Common myeloid progenitor, CD34-positive (primary cell): Measurements from ENCODE around the gene TSPAN12.
"Not testable (repeated sequence)": the region's sequence is repeated elsewhere in the genome, so short reads cannot be mapped to it uniquely, and the experiment has no call there.

Source experiments
- CTCF ChIA-PET: fragments of 350-600 bp; sonication (Branson Sonifier 250); formaldehyde crosslinking; loops from one replicate; lab custom pipeline; 2021; ENCODE audit warnings: antibody characterized with exemption; lab: Charles Lee
- POLR2A ChIA-PET: fragments of 350-600 bp; sonication (Branson Sonifier 250); formaldehyde crosslinking; loops from one replicate; lab custom pipeline; 2021; ENCODE audit warnings: antibody characterized with exemption; lab: Charles Lee
- DNase-seq, 3 donors: peaks; one replicate each; pipeline versions ENCODE4 v3.0.0 to v3.0.0-alpha.2; 2013
- H3K27ac ChIP-seq, 2 experiments: 1 replicate in 1 of 2; 2 replicates in 1 of 2; pipeline ENCODE4 v1.7.0; 2013; ENCODE audit warnings: inconsistent platforms in 2 of 2, low read length in 2 of 2, mild to moderate bottlenecking in 2 of 2, low read depth in 1 of 2, moderate library complexity in 1 of 2; ENCODE audit not compliant: severe bottlenecking in 2 of 2, insufficient read depth in 1 of 2, poor library complexity in 1 of 2
- H3K27me3 ChIP-seq, 5 experiments: replicated peaks in 2 of 5; 1 replicate in 3 of 5; 2 replicates in 2 of 5; pipeline versions ENCODE4 v1.6.1 to v1.7.0; 2013; ENCODE audit warnings: low read length in 4 of 5, mild to moderate bottlenecking in 2 of 5, moderate library complexity in 2 of 5, inconsistent platforms in 1 of 5; ENCODE audit not compliant: insufficient read depth in 5 of 5, control insufficient read depth in 4 of 5
- H3K36me3 ChIP-seq, 4 experiments: 1 replicate in 2 of 4; 2 replicates in 2 of 4; pipeline versions ENCODE4 v1.6.1 to v1.7.0; 2013; ENCODE audit warnings: low read length in 3 of 4, control low read depth in 1 of 4, mild to moderate bottlenecking in 1 of 4; ENCODE audit not compliant: control insufficient read depth in 4 of 4, insufficient read depth in 4 of 4
- H3K4me1 ChIP-seq, 4 experiments: 1 replicate in 3 of 4; 2 replicates in 1 of 4; pipeline versions ENCODE4 v1.6.1 to v1.7.1; 2013; ENCODE audit warnings: low read length in 3 of 4, mild to moderate bottlenecking in 3 of 4, control low read depth in 1 of 4, inconsistent platforms in 1 of 4, moderate library complexity in 1 of 4; ENCODE audit not compliant: control insufficient read depth in 4 of 4, insufficient read depth in 4 of 4; ENCODE audit errors: control extremely low read depth in 1 of 4
- H3K4me3 ChIP-seq, 7 experiments: 1 replicate in 4 of 7; 2 replicates in 3 of 7; pipeline versions ENCODE4 v1.5.1 to v1.7.0; 2013; ENCODE audit warnings: mild to moderate bottlenecking in 7 of 7, low read length in 6 of 7, moderate library complexity in 6 of 7, inconsistent platforms in 2 of 7, low read depth in 2 of 7, control low read depth in 1 of 7; ENCODE audit not compliant: insufficient read depth in 4 of 7, control insufficient read depth in 1 of 7; ENCODE audit errors: extremely low read depth in 1 of 7
- H3K9me3 ChIP-seq, 5 experiments: 1 replicate in 4 of 5; 2 replicates in 1 of 5; pipeline versions ENCODE4 v1.6.1 to v1.7.1; 2013; ENCODE audit warnings: low read length in 4 of 5, mild to moderate bottlenecking in 2 of 5, inconsistent platforms in 1 of 5, low read depth in 1 of 5, moderate library complexity in 1 of 5; ENCODE audit not compliant: control insufficient read depth in 4 of 5, insufficient read depth in 2 of 5; ENCODE audit errors: control extremely low read depth in 1 of 5
- WGBS: methylation state at CpG from one replicate; pipeline ENCODE4 v1.1.5; 2013; ENCODE audit not compliant: insufficient coverage; 5-methylcytosine and 5-hydroxymethylcytosine counted together

The TSPAN12 gene

DNA sequence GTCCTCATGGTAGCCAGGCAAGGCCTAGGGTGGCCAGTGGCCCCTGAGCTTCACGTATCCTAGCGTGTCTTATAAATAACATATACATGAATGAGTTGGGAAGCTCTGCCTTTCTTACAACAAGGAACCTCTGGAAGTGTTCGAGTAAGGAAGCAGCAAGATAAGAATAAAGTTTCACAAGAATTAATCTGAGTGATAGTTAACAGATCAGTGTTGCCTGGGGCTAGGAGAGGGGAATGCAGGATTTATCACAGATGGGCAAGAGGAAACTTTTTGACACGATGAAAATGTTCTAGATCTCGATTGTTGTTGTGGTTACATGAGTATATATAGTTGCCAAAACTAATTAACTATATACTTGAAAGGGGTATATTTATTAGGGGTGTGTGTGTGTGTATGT, 74.2 kb downstream of the TSPAN12 start:
- ChIA-PET POLR2A (no interaction called here), CTCF (interaction anchor here (0.5 to 2.2 kb wide), 4 partner anchors 9 to 793 kb away, joined by 3 to 7 read pairs (median 5); no protein-coding TSS in a partner anchor)
- no peak overlapping the region for H3K27ac ChIP-seq
- no peaks in the 10 kb centered on the region for H3K4me1 ChIP-seq
- no peak overlapping the region for H3K4me3 ChIP-seq
- no CpG with 5 or more reads among the region's 5 CpGs for WGBS
- no peaks in the 10 kb centered on the region for H3K9me3 ChIP-seq
- no peaks in the 10 kb centered on the region for H3K36me3 ChIP-seq
- H3K27me3 ChIP-seq: no peaks in the 10 kb centered on the region
- no peak for DNase-seq

DNA sequence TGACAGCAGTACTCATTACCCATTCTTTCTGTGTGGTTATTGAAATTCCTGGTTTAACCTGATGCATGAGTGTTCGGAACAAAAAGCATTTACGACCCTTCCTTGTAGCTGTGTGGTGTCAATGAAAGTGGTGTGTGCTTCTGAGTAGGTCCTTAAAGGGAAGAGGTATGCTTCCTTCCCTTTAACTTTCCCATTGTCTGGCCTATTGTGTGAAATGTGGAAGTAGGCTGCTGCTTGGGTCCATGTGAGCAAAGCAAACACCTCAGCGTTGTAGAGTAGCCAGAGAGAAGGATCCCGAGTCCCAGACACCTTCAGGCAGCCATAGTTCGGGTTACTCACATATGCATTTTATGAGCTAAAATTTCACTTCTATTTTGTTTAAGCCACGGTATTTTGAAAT, 74.7 kb downstream of the TSPAN12 start:
- no peaks in the 10 kb centered on the region for H3K4me1 ChIP-seq
- no peaks in the 10 kb centered on the region for H3K9me3 ChIP-seq
- no peaks in the 10 kb centered on the region for H3K27me3 ChIP-seq
- WGBS: 81% methylated on average over 4 of the region's 6 CpGs
- DNase-seq: no peak
- CTCF ChIA-PET: interaction anchor here (0.5 to 2.2 kb wide), 4 partner anchors 9 to 793 kb away, joined by 3 to 7 read pairs (median 5); no protein-coding TSS in a partner anchor
- H3K36me3 ChIP-seq: no peaks in the 10 kb centered on the region
- no peak overlapping the region for H3K4me3 ChIP-seq
- POLR2A ChIA-PET: no interaction called here
- no peak overlapping the region for H3K27ac ChIP-seq

DNA sequence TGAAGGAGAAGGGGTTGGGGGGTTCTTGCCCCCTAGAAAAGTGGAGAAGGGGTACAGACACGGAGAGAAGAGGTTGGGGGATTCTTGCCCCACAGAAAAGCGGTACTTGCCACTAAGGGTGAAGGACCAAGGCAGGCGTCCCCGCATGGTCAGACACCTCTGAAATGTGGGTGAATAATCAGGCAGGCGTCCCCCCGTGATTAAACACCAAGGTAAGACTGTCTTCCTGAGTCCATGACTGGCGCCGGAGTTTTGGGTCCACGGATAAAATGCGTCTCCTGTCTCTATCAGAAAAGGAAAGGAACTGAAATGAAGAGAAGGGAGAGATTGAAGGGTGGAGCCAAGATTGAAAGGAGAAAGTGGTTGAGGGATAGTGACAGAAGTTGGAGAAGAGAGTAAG, 76.0 kb downstream of the TSPAN12 start:
- CTCF ChIA-PET: interaction anchor here (2.2 kb wide), 1 partner anchor 10 kb away, joined by 7 read pairs; no protein-coding TSS in a partner anchor
- H3K4me3 ChIP-seq, H3K27me3 ChIP-seq, DNase-seq, H3K4me1 ChIP-seq, H3K27ac ChIP-seq, H3K9me3 ChIP-seq, H3K36me3 ChIP-seq, POLR2A ChIA-PET: not testable (repeated sequence)
- 100% methylated on average over 7 of the region's 10 CpGs for WGBS

DNA sequence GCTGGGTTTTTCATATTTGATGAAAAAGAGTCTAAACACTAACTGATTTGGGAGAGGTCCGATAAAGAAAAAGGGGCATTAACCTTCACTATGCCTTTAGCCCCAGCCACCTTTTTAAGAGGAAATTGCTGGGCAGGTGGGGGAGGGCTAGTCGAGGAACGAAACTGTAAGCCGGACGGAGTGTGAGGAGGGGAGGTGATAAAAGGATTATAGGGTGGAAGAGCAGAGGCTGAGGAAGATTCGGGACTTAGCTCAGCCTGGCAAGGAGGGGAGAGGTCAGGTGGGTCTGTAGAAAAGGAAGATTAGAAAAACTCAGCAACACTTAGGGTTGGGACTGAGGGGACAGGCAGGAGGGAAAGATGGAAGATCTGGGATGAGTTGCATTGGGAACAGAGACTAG, 77.0 kb downstream of the TSPAN12 start:
- ChIA-PET CTCF (no interaction called here), POLR2A (no interaction called here)
- Histone ChIP-seq H3K27me3 (no peaks in the 10 kb centered on the region), H3K4me3 (no peak overlapping the region), H3K27ac (no peak overlapping the region), H3K4me1 (no peaks in the 10 kb centered on the region), H3K9me3 (no peaks in the 10 kb centered on the region), H3K36me3 (no peaks in the 10 kb centered on the region)
- DNase-seq: no peak
- WGBS: 95% methylated on average over 6 of the region's 6 CpGs

DNA sequence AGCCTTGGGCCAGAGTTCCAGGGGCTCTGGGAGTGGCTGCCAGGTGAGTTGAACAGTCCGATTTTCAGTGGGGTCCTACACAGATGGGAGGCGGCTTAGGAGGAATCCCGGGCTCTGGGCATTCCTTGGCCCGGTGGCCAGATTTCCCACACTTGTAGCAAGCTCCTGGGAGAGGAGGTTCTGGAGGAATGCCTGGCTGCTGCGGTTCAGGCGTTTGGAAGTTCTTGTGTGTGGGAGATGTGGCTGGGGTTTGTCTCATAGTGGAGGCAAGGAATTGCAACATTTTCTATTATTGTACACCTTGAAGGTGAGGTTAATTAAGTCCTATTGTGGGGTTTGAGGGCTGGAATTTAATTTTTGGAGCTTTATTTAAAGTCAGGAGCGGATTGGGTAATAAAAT, 77.5 kb downstream of the TSPAN12 start:
- H3K4me3 ChIP-seq, H3K27me3 ChIP-seq, H3K27ac ChIP-seq, H3K36me3 ChIP-seq, POLR2A ChIA-PET, H3K4me1 ChIP-seq, H3K9me3 ChIP-seq, DNase-seq, CTCF ChIA-PET: not testable (repeated sequence)
- WGBS: 100% methylated on average over 5 of the region's 7 CpGs

DNA sequence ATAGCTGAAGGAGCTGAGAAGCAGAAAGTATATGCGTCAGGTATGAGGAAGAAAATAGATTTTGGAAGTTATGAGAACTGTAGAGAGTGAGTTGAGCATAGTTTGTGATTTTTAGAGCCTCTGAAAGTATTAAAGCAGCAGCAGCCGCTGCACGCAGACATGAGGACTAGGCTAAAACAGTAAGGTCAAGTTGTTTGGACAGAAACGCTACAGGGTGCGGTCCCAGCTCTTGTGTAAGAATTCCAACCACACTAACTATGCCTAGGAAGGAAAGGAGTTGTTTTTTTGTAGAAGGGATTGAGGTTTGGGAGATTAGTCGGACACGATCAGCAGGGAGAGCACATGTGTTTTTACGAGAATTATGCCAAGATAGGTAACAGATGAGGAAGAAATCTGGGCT, 78.9 kb downstream of the TSPAN12 start:
- POLR2A ChIA-PET, H3K36me3 ChIP-seq, H3K4me3 ChIP-seq, H3K9me3 ChIP-seq, H3K27ac ChIP-seq, CTCF ChIA-PET, DNase-seq, H3K4me1 ChIP-seq, H3K27me3 ChIP-seq: not testable (repeated sequence)
- whole genome bisulfite sequencing: 97% methylated on average over 5 of the region's 8 CpGs

DNA sequence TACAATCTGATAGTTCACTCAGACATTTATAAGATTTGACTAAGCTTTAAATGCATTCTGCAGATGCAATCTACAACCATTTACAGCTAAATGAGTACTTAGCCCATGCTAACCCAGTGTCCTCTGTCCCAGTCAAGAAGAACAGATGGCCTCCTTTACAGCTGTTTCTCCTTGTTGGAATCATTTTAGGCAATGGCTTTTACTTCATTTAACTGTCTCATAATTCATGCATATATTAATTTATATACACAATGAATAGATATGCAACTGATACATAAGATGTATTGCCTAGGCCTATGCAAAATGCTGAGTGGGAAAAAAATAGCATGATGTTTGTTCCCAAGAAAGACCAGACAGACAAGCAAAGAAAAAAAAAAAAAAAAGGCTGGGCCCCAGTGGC, 82.2 kb downstream of the TSPAN12 start:
- POLR2A ChIA-PET: no interaction called here
- Histone ChIP-seq H3K36me3 (no peaks in the 10 kb centered on the region), H3K4me1 (no peaks in the 10 kb centered on the region), H3K27ac (no peak overlapping the region), H3K27me3 (no peaks in the 10 kb centered on the region), H3K4me3 (no peak overlapping the region), H3K9me3 (no peaks in the 10 kb centered on the region)
- no peak for DNase-seq
- CTCF ChIA-PET: interaction anchor here (0.6 to 0.8 kb wide), 4 partner anchors 17 to 439 kb away, joined by 3 to 4 read pairs (median 3); no protein-coding TSS in a partner anchor
